Bronchial epithelial cell (primary cell): Measurements from ENCODE around the gene CD2BP2. TPM values are rescaled to one million over a fixed set of nuclear protein-coding genes. Genes with fewer than 3 reads are reported as not detected.

ENCODE experiments used
- DNase-seq: peaks from one replicate; pipeline ENCODE4 v3.0.0-alpha.2; 2010; ENCODE audit warnings: low read depth
- FAIRE-seq: peaks from 2 replicates; lab custom pipeline; 2011; peaks lifted over from hg19 to GRCh38; lab: Jason Lieb, UNC
- H3K27me3 ChIP-seq: 2 replicates; pipeline ENCODE4 v1.5.1; 2011; ENCODE audit warnings: low read length; ENCODE audit not compliant: control insufficient read depth, insufficient read depth
- H3K36me3 ChIP-seq: 2 replicates; pipeline ENCODE4 v1.5.1; 2011; ENCODE audit warnings: low read length; ENCODE audit not compliant: control insufficient read depth, insufficient read depth
- H3K4me3 ChIP-seq: 2 replicates; pipeline ENCODE4 v1.5.1; 2011; ENCODE audit warnings: mild to moderate bottlenecking, low read depth, low read length, control low read depth
- CTCF ChIP-seq: IDR thresholded peaks from 2 replicates; pipeline ENCODE4 v1.5.1; 2011; ENCODE audit warnings: mild to moderate bottlenecking, moderate library complexity, low read length, control low read depth, inconsistent platforms; ENCODE audit not compliant: insufficient read depth, severe bottlenecking
- total RNA-seq: library from RNA; depleted of rRNA; stranded (reverse); fragments of >200 nt; gene quantifications from 2 replicates; pipeline ENCODE4 v1.2.1, GENCODE V29; 2014

CD2BP2 gene
- total RNA-seq, 1 donor from 2014 or later = 37.6 TPM

GRCh38 chr16:30372038-30372712 is 17.1 kb upstream of the CD2BP2 start:
- DNase-seq (no peak), FAIRE-seq (no peak)
- H3K4me3 ChIP-seq = no peak overlapping the region
- no peak for TF ChIP-seq CTCF
- no peaks in the 10 kb centered on the region for H3K27me3 ChIP-seq
- no peaks in the 10 kb centered on the region for H3K36me3 ChIP-seq

- no peak for TF ChIP-seq CTCF
- Histone ChIP-seq H3K27me3 (no peaks in the 10 kb centered on the region), H3K4me3 (peak overlapping the region; percentile 34), H3K36me3 (no peaks in the 10 kb centered on the region)
- FAIRE-seq (no peak), DNase-seq (no peak)
These were observed 16.2 kb upstream of the CD2BP2 start for GRCh38 chr16:30371248-30371816.

- FAIRE-seq (peak; percentile 91), DNase-seq (peak; percentile 100)
- peak; percentile 41 for TF ChIP-seq CTCF
- Histone ChIP-seq H3K27me3 (no peaks in the 10 kb centered on the region), H3K4me3 (peak within 1 kb of the TSS; percentile 66), H3K36me3 (no peaks in the 10 kb centered on the region)
These were observed 15.5 kb upstream of the CD2BP2 start, which contains the start of gene TBC1D10B for GRCh38 chr16:30370456-30371247. Gene TBC1D10B, minus strand, starts transcription at chr16:30370494. Its CDS starts 311 bp downstream, at chr16:30370183.

- TF ChIP-seq CTCF = no peak
- DNase-seq = no peak
- FAIRE-seq = no peak
- H3K27me3 ChIP-seq = no peaks in the 10 kb centered on the region
- H3K36me3 ChIP-seq = peaks cover 6% of the 10 kb centered on the region
- peak overlapping the region; percentile 66 for H3K4me3 ChIP-seq
These were observed 14.9 kb upstream of the CD2BP2 start for GRCh38 chr16:30369938-30370455.

GRCh38 chr16:30369091-30369937 is 14.2 kb upstream of the CD2BP2 start:
- DNase-seq (no peak), FAIRE-seq (no peak)
- Histone ChIP-seq H3K4me3 (peak overlapping the region; percentile 66), H3K36me3 (peaks cover 11% of the 10 kb centered on the region), H3K27me3 (no peaks in the 10 kb centered on the region)
- TF ChIP-seq CTCF = no peak
